Measurements from ENCODE around the gene SRMS. TPM values are rescaled to one million over a fixed set of nuclear protein-coding genes. Genes with fewer than 3 reads are reported as not detected.

Gene SRMS
- total RNA-seq, 1 donor from 2014 or later: not detected

GRCh38 chr20:63552481-63553249, 5.1 kb upstream of the SRMS start:
- no peak for DNase-seq

- no peak for DNase-seq
Observed at GRCh38 chr20:63551068-63551467, 3.5 kb upstream of the SRMS start.

- no peak for DNase-seq
Observed at GRCh38 chr20:63549679-63550282, 2.2 kb upstream of the SRMS start.

DNA sequence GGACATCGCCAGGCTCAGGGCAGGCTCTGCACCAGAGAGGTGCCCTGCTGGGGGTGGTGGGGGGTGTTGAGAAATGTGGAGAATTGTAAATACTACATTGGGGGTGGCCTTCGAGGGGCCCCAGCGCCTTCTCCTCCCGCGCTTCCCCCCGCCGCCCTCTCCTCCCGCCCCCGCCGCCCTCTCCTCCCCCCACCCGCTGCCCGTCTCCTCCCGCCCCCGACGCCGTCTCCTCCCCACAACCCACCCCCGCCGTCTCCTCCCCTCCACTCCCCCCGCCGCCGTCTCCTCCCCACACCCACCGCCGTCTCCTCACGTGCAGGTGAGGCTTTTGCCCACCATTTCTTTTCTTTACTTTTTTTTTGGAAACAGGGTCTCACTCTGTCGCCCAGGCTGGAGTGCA, 1.5 kb upstream of the SRMS start:
- DNase-seq: no peak

- DNase-seq: no peak
Observed at GRCh38 chr20:63548542-63548941, 993 bp upstream of the SRMS start.

DNA sequence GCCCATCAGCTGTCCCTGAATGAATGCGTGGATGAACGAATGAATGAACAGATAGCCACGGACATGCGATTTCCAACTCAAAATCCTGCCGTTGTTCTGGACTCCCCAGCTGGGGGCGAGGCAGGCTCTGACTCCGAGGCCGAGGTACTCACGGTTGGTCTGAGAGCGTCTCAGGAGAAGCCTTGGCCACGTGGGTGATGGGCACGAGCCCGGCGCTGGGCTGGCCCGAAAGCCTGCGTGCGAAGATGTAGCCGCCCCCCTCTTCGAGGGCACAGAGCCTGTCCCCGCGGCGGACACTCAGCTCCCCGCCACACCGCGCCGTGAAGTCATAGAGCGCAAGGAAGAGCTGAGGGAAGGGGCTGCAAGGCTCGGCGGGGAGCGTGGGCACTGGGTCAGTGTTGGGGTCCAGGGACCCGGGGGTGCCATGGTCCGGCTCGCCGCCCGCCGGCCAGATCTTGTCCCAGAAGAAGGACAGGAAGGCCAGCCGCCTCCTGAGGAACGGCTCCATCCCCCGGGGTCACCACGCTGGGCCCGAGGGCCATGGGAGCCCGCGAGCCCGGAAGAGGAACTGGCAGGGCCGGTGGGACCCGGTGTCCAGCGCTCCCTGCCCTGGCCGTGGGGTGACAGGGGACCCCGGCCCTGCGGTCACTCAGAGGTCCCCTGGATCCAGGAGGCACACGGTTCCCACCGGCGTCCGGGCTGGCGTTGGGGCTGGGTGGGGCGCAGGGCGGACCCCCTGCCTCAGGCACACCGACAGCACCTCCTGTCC, 409 bp downstream of the SRMS start:
- DNase-seq: no peak

DNA sequence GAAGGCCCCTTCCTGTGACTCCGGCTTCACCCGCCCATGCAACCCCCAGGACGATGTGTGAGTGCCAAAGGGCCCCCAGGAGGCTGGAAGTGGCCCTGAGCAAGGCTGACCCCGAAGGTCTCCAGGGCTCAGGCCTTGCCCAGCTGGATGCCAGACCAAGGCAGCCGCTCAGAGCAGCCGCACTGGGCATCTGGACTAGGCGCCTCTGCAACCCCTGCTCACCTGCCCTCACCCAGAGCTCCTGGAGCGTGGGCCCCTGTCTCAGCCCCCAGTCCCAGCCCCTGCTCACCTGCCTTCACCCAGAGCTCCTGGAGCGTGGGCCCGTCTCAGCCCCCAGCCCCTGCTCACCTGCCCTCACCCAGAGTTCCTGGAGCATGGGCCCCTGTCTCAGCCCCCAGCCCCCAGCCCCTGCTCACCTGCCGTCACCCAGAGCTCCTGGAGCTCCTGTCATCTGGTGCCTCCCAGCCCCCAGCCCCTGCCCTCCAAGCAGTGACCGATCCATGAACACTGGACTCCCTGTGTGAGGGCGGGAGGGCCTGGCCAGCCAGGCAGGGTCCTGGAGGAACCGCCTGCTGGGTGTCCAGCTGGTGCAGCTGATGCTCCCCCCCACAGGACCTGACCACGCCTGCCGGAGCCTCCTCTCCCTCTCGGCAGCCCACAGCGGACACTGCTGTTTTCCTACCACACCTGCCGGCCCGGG, 1.1 kb downstream of the SRMS start:
- no peak for DNase-seq

DNA sequence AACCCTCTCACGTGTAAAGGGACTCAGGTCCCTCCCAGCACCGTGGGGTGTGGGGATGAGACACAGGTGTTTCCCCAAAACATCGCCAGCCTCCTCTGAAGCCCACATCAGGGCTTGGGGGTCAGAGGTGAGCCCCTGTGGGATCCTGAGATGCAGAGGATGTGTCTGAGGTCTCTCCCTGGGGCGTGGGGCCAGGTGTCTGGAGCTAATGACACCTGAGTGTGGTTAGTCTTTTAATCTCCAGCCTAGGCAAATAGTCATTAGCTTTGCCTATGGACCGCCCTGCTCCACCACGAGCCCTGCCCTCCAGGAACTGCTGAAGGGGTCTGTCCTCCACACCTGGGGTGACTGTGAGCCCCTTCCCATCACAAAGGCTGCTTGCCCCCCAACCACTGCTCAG, 1.7 kb downstream of the SRMS start:
- no peak for DNase-seq

- no peak for DNase-seq
Observed at GRCh38 chr20:63544958-63545516, 2.5 kb downstream of the SRMS start.

GRCh38 chr20:63544241-63544957, 3.1 kb downstream of the SRMS start:
- no peak for DNase-seq

GRCh38 chr20:63543733-63544132, 3.8 kb downstream of the SRMS start:
- no peak for DNase-seq

DNA sequence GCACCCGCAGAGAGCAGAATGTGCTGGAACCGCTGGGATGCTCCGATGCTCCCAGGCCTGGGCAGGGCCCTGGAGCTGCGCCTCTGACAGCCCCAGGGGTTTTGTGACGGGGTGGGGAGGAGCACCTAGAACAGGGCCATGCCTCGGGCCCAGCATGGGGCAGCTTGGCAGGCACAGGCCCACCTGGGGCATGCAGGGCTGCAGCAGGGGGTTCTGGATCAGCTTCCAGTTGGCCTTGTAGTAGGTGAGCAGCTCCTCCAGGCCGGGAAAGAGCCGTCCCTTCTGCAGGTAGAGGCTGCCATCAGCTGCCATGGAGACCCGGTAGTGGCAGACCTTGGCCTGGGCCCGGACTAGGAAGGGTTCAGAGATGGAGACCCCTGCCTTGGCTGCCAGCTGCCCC, 4.4 kb downstream of the SRMS start:
- DNase-seq: no peak

DNA sequence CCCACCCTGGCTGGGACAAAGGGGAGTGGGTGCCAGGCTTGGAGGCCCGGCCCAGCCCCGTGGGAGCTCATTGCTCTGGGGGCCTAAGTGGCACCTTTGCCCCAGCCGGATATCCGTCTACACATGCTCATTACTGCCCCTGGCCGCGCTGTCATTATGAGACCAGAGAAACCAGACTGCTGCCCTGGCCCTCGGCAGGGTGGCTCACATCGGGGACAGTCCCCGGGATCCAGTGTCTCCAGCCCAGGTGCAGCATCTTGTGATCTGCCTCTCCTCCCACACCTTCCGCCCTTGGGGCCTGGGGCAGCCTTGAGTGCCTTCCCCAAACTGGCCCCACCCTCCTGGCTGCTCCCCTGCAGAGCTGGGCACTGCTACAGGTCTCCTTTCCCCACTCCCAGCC, 4.9 kb downstream of the SRMS start:
- DNase-seq: no peak

GRCh38 chr20:63542031-63542559, 5.5 kb downstream of the SRMS start:
- DNase-seq: no peak

- no peak for DNase-seq
Observed at GRCh38 chr20:63541371-63541770, 6.2 kb downstream of the SRMS start.

DNA sequence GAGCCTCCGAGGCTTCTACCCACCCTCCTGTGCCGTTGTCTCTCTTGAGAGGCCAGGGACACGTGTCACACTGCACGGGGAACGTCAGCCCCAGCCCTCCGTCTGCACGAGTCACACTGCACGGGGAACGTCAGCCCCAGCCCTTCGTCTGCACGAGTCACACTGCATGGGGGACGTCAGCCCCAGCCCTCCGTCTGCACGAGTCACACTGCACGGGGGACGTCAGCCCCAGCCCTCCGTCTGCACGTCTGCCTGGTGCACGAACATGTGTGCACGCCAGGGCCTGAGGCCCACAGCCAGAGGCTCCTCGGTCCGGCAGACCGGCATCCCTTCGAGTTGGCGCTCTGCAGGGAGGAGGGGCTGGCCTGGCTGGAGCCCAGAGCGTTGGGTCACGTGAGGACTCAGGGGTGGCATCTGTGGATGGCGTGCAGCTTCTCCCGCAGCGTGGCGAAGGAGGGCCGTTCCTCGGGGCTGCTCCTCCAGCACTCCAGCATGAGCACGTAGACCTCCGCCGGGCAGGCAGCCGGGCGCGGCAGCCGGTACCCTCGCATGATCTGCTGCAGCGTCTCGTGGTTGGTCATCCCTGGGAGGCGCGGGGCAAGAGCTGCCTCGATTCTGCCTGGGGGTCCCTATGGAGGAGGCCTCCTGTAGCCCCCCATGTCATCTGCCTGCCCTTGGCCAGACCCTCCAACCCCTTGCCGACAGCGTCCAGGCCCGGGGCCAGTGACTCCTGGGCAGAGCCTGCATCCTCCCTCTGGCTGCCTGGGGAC, 6.9 kb downstream of the SRMS start:
- no peak for DNase-seq

DNA sequence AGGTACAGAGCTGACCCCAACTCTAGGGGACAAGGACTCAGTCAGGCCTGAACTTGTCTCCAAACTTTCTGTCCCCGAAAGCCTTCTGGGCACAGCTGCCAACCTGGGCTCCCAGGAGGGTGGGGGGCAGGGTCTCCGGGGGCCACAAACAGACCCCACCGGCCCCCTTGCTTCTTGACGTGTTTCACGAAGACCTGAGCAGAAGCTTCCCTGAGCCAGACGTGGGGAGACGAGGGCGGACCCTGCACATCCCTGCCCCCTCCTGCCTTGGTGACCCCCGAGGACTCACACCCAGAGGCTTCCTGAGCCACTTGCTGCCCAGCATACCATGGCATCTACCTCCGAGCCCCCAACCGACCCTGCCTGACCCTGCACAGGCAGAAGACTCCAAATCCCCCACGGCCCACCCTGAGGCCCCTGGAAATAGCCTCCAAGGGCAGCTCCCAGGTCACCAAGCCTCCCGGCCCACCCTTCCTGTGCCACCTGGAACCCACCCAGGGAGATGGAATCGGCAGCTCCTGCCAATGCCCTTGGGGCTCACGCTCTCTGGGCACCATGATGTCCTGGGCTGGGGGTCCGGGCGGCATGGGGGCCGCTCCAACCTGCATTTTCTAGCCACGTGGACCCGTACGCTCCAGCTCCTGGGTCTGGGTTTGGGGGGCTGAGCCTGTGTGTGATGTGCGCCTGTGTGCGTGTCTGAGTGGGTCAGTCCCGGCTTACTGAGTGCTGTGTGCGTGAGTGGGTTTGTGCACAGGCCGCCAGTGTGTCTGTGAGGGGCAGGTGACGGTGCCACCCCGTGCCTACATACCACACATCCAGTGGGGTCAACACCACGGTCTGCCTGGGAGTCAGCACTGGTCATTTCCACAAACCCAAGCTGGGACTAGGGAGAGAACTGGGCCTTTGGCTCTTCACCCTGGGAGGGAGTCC, 7.8 kb downstream of the SRMS start:
- DNase-seq: no peak

DNA sequence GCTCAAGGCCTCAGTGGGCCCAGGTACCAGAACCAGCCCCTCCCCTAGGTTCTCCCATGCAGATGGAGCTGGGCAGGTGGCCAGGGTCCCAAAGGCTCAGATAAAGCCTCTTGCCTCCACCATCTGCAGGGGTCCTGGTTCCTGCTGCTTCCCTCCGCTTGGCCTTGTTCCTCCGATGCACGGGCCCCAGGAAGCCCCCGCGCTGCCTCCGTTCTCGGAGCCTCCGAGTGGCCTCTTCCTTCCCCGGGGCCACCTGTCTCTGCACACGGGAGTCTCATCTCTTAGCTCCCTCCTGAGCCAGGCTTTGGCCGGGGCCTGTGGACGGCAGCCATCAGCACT, 8.5 kb downstream of the SRMS start:
- no peak for DNase-seq

GRCh38 chr20:63538204-63539091, 9.1 kb downstream of the SRMS start:
- DNase-seq: peak; percentile 69

All from dermis blood vessel endothelial cell (primary cell).